ENCODE data around the gene PDHX. TPM values are rescaled to one million over a fixed set of nuclear protein-coding genes. Genes with fewer than 3 reads are reported as not detected.

PDHX gene
- total and polyA plus RNA-seq, 10 donors = 9.2 to 32.9 (median 23.7) TPM

- intact Hi-C loops (cut with DNase I; ENCODE audit: low total_unique reads) = no loop called here
- H3K4me3 ChIP-seq = no peak overlapping the region
- peaks cover 17 to 45% (median 38%) of the 10 kb centered on the region in 6 donors for H3K4me1 ChIP-seq
- DNase-seq = no peak
- no peaks in the 10 kb centered on the region for H3K9me3 ChIP-seq
- H3K27ac ChIP-seq = no peak overlapping the region
- TF ChIP-seq POLR2A (IDR thresholded peaks at IDR 0.05) (no peak), CTCF (IDR thresholded peaks at IDR 0.05 in 8 of 11, conservative IDR thresholded peaks at IDR 0.05 in 3 of 11) (no peak), POLR2AphosphoS5 (IDR thresholded peaks at IDR 0.05) (no peak)
- H3K36me3 ChIP-seq = no peaks in the 10 kb centered on the region
- H3K27me3 ChIP-seq (replicated peaks in 1 of 7) = no peaks in the 10 kb centered on the region
- 71 to 88% (median 76%) methylated on average over 5 of the region's 5 CpGs for WGBS, 5 donors
Observed at GRCh38 chr11:35010654-35011053, 94.2 kb downstream of the PDHX start.

- H3K4me3 ChIP-seq = no peak overlapping the region
- no peaks in the 10 kb centered on the region for H3K36me3 ChIP-seq
- no peak for DNase-seq
- intact Hi-C loops (cut with DNase I; ENCODE audit: low total_unique reads) = no loop called here
- no peaks in the 10 kb centered on the region for H3K27me3 ChIP-seq (replicated peaks in 1 of 7)
- H3K9me3 ChIP-seq = no peaks in the 10 kb centered on the region
- H3K4me1 ChIP-seq = peaks cover 13 to 42% (median 37%) of the 10 kb centered on the region in 6 donors
- no peak overlapping the region for H3K27ac ChIP-seq
- TF ChIP-seq POLR2AphosphoS5 (IDR thresholded peaks at IDR 0.05) (no peak), POLR2A (IDR thresholded peaks at IDR 0.05) (no peak), CTCF (IDR thresholded peaks at IDR 0.05 in 8 of 11, conservative IDR thresholded peaks at IDR 0.05 in 3 of 11) (no peak)
- WGBS, 5 donors = 89 to 95% (median 94%) methylated on average over 4 of the region's 4 CpGs
Observed at GRCh38 chr11:35011389-35011788, 95.0 kb downstream of the PDHX start.

DNA sequence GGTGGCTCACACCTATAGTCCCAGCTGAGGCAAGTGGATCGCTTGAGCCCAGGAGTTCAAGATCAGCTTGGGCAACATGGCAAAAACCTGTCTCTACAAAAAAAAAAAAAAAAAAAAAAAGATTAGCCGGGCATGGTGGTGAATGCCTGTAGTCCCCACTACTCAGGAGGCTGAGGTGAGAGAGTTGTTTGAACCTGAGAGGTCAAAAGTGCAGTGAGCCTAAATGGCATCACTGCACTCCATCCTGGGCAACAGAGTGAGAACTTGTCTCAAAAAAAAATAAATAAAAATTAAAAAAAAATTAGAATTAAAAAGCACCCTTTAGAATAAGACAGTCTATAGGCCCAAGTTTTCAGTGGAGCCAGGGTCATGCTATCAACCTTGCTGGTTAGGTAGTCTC lies 95.5 kb downstream of the PDHX start:
- intact Hi-C loops (cut with DNase I; ENCODE audit: low total_unique reads) = no loop called here
- H3K9me3 ChIP-seq = no peaks in the 10 kb centered on the region
- no peak for DNase-seq
- TF ChIP-seq POLR2AphosphoS5 (IDR thresholded peaks at IDR 0.05) (no peak), POLR2A (IDR thresholded peaks at IDR 0.05) (no peak), CTCF (IDR thresholded peaks at IDR 0.05 in 8 of 11, conservative IDR thresholded peaks at IDR 0.05 in 3 of 11) (no peak)
- WGBS, 5 donors = 76 to 91% (median 86%) methylated on average over 2 of the region's 2 CpGs
- no peak overlapping the region for H3K4me3 ChIP-seq
- peaks cover 12 to 36% (median 32%) of the 10 kb centered on the region in 6 donors for H3K4me1 ChIP-seq
- H3K27ac ChIP-seq = peak overlapping the region in 1 of 8 donors; percentile 56
- no peaks in the 10 kb centered on the region for H3K36me3 ChIP-seq
- H3K27me3 ChIP-seq (replicated peaks in 1 of 7) = no peaks in the 10 kb centered on the region

DNA sequence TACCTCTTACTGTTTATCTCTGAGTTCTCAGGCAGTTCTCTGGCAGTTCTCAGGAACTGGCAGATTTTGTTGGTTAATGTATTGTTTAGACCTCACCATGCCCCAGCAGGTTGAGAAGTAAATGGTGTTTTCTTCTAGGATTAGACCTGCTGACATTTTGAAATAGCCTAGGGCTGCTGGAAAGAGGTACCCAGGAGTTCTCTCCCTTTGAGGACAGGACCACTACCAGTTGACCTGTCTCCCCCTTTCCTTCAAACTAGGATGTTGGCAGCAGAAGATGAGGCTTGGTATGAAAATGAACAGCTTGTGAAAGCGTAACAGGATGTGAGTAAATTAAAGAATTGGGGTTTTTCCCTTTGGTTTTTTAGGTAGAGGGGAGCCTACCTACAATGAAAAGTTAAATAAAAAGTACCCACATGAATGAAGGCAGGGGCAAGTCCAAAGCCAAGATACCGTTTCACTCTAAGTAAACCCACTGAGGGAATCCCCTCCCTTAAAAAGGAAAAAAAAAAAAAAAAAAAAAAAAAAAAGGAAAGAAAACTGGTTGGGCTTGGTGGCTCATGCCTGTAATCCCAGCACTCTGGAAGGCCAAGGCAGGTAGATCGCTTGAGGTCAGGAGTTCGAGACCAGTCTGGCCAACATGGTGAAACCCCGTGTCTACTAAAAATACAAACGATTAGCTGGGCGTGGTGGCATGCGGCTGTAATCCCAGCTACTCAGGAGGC lies 96.2 kb downstream of the PDHX start:
- WGBS, 5 donors = 59 to 76% (median 60%) methylated on average over 8 of the region's 8 CpGs
- Histone ChIP-seq H3K27ac (peak overlapping the region in 5 of 8 donors; percentile 17 to 56 (median 38)), H3K4me3 (no peak overlapping the region), H3K9me3 (no peaks in the 10 kb centered on the region), H3K27me3 (replicated peaks in 1 of 7) (no peaks in the 10 kb centered on the region), H3K36me3 (no peaks in the 10 kb centered on the region), H3K4me1 (peaks cover 12 to 30% (median 25%) of the 10 kb centered on the region in 6 donors)
- no peak for DNase-seq
- TF ChIP-seq CTCF (IDR thresholded peaks at IDR 0.05 in 8 of 11, conservative IDR thresholded peaks at IDR 0.05 in 3 of 11) = no peak
- no peak for TF ChIP-seq POLR2A (IDR thresholded peaks at IDR 0.05)
- TF ChIP-seq POLR2AphosphoS5 (IDR thresholded peaks at IDR 0.05) = no peak
- intact Hi-C loops (cut with DNase I; ENCODE audit: low total_unique reads) = no loop called here
